Activated B cell treated with CpG ODN at 0.5 μM for 24 hours (primary cell): ENCODE results near the gene TBC1D14. TPM values are rescaled to one million over a fixed set of nuclear protein-coding genes. Genes with fewer than 3 reads are reported as not detected.

Experiments
- ATAC-seq: fragments of 200-7000 bp; cut with Tn5 transposase; one replicate; pipeline ENCODE4 v1.10.0; 2021; ENCODE audit warnings: low read depth, mild to moderate bottlenecking, moderate library complexity
- CTCF ChIA-PET: fragments of 350-600 bp; sonication (Branson Sonifier 250); formaldehyde crosslinking; loops from one replicate; lab custom pipeline; 2021; ENCODE audit warnings: antibody characterized with exemption; lab: Charles Lee
- POLR2A ChIA-PET: fragments of 350-600 bp; sonication (Branson Sonifier 250); formaldehyde crosslinking; loops from one replicate; lab custom pipeline; 2021; ENCODE audit warnings: antibody characterized with exemption; lab: Charles Lee
- DNase-seq: peaks from one replicate; pipeline ENCODE4 v3.0.0; 2022
- H3K27ac Mint-ChIP-seq: one replicate; pipeline ENCODE4 v1.8.0; 2020; ENCODE audit warnings: mixed read lengths
- H3K27me3 Mint-ChIP-seq: one replicate; pipeline ENCODE4 v1.8.0; 2021; ENCODE audit warnings: mixed read lengths
- H3K36me3 Mint-ChIP-seq: one replicate; pipeline ENCODE4 v1.8.0; 2021; ENCODE audit warnings: low read depth, mixed read lengths
- H3K4me1 Mint-ChIP-seq: one replicate; pipeline ENCODE4 v1.8.0; 2021; ENCODE audit warnings: mixed read lengths
- H3K4me3 Mint-ChIP-seq: one replicate; pipeline ENCODE4 v1.8.0; 2020; ENCODE audit warnings: mild to moderate bottlenecking, mixed read lengths
- H3K9me3 Mint-ChIP-seq: one replicate; pipeline ENCODE4 v1.8.0; 2020; ENCODE audit warnings: mixed read lengths
- intact Hi-C: fragments of 100-400 bp; cut with micrococcal nuclease; formaldehyde crosslinking; loops from one replicate; pipeline ENCODE4 v1.15.1; 2024
- total RNA-seq: library from RNA; stranded (reverse); gene quantifications from 2 replicates; pipeline ENCODE4 v1.2.3, GENCODE V29; 2022
- TF ChIP-seq, protein P1 (sequence below): fragments of 200-600 bp; IDR thresholded peaks from one replicate; pipeline ENCODE4 v1.8.0; 2022; ENCODE audit warnings: antibody characterized with exemption, mild to moderate bottlenecking

Gene TBC1D14
- total RNA-seq, 1 donor from 2014 or later = 35.1 TPM

DNA sequence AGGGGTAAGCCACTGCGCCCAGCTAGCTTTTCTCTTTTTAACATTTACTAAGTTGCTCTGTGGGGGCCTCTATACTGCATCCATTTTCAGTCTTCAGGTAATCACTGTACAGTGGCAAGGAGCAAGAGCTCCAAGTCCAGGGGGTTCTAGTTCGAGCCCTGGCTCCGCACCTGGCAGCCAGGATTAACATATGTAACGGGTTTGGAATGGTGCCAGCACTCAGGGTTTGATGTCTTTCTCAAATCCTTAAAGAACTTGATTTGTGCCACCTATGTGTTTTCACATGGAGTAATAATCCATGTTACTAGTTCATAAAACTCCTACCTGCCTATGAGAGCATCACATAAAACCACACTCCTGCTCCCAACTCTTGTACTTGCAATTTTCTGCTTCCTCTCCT, 153.7 kb downstream of the TBC1D14 start:
- TF ChIP-seq, protein P1, sequence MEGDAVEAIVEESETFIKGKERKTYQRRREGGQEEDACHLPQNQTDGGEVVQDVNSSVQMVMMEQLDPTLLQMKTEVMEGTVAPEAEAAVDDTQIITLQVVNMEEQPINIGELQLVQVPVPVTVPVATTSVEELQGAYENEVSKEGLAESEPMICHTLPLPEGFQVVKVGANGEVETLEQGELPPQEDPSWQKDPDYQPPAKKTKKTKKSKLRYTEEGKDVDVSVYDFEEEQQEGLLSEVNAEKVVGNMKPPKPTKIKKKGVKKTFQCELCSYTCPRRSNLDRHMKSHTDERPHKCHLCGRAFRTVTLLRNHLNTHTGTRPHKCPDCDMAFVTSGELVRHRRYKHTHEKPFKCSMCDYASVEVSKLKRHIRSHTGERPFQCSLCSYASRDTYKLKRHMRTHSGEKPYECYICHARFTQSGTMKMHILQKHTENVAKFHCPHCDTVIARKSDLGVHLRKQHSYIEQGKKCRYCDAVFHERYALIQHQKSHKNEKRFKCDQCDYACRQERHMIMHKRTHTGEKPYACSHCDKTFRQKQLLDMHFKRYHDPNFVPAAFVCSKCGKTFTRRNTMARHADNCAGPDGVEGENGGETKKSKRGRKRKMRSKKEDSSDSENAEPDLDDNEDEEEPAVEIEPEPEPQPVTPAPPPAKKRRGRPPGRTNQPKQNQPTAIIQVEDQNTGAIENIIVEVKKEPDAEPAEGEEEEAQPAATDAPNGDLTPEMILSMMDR = no peak
- intact Hi-C loops = loop anchor here (10.0 kb wide), 1 partner anchor 489 kb away; the partner anchor contains the start of gene MAN2B2

DNA sequence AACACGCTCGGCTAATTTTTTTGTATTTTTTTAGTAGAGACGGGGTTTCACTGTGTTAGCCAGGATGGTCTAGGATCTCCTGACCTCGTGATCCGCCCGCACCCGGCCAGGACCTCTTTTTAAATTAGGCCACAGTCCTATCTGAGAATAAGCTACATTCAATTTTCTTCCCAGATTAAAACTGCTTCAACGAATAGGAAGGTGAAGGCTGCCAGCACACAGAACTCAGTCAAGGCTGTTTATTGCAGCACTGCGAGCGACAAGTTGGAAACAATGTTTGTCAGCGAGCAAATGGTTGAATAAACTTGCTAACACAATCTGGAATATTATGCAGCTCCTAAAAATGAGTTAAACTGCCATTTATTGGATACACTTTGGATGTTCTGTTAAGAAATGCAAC, 156.4 kb downstream of the TBC1D14 start:
- no peak for DNase-seq
- ATAC-seq = no peak
- Mint-ChIP-seq H3K36me3 (peaks cover 49% of the 10 kb centered on the region), H3K27ac (no peak overlapping the region), H3K4me3 (peak overlapping the region; percentile 95), H3K9me3 (no peaks in the 10 kb centered on the region), H3K4me1 (peaks cover 44% of the 10 kb centered on the region), H3K27me3 (no peaks in the 10 kb centered on the region)
- intact Hi-C loops = loop anchor here (10.0 kb wide), 1 partner anchor 491 kb away; the partner anchor contains the start of gene MAN2B2
- POLR2A ChIA-PET = interaction anchor here (0.7 to 6.5 kb wide), 4 partner anchors 21 to 491 kb away, joined by 3 to 132 read pairs (median 34); partner anchors contain the start of genes TADA2B and TBC1D14
- CTCF ChIA-PET = interaction anchor here (1.7 kb wide), 1 partner anchor 23 kb away, joined by 7 read pairs; the partner anchor contains the start of gene TADA2B
- TF ChIP-seq, protein P1 = no peak

More for the DNA sequence above, 153.7 kb downstream of the TBC1D14 start:
- no peak overlapping the region for H3K4me3 Mint-ChIP-seq
- no peaks in the 10 kb centered on the region for H3K9me3 Mint-ChIP-seq
- no peaks in the 10 kb centered on the region for H3K27me3 Mint-ChIP-seq
- DNase-seq (no peak), ATAC-seq (no peak)
- H3K27ac Mint-ChIP-seq = no peak overlapping the region
- peaks cover 44% of the 10 kb centered on the region for H3K4me1 Mint-ChIP-seq
- ChIA-PET CTCF (no interaction called here), POLR2A (interaction anchor here (1.3 to 1.6 kb wide), 2 partner anchors 20 to 390 kb away, joined by 4 read pairs; partner anchors contain the start of gene TADA2B)
- peaks cover 74% of the 10 kb centered on the region for H3K36me3 Mint-ChIP-seq

DNA sequence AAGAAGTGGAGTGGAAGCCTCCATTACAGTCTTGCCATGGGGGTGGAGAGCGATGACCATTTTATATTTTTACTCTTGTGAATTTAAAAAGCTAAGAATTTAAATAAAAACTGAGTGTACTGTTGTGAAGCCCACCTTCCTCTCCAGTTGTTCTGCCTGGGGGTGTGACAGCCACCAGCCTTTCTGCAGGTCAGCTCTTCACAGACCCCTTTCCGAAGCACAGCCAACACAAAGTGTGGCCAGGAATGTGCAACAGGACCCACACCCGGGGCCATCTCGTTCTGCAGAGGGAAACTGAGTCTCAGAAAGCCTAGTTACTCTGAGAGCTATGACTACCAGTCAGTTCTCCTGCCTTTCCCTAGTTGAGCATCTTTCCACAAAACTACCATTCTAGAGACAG, 156.9 kb downstream of the TBC1D14 start:
- TF ChIP-seq, protein P1 = no peak
- DNase-seq (no peak), ATAC-seq (no peak)
- Mint-ChIP-seq H3K4me1 (peaks cover 44% of the 10 kb centered on the region), H3K27ac (no peak overlapping the region), H3K4me3 (peak overlapping the region; percentile 95), H3K36me3 (peaks cover 44% of the 10 kb centered on the region), H3K9me3 (no peaks in the 10 kb centered on the region), H3K27me3 (no peaks in the 10 kb centered on the region)
- POLR2A ChIA-PET = interaction anchor here (0.7 to 6.5 kb wide), 9 partner anchors 22 to 425 kb away, joined by 3 to 132 read pairs (median 19); partner anchors contain the start of genes BLOC1S4, MRFAP1, MRFAP1L1 and TADA2B
- CTCF ChIA-PET = interaction anchor here (1.2 to 2.1 kb wide), 2 partner anchors 21 to 24 kb away, joined by 6 to 11 read pairs; partner anchors contain the start of gene TADA2B
- intact Hi-C loops = loop anchor here (10.0 kb wide), 1 partner anchor 492 kb away; the partner anchor contains the start of gene MAN2B2

- Mint-ChIP-seq H3K36me3 (peaks cover 38% of the 10 kb centered on the region), H3K27ac (peak overlapping the region; percentile 79), H3K4me3 (peak overlapping the region; percentile 95), H3K9me3 (no peaks in the 10 kb centered on the region), H3K4me1 (peaks cover 44% of the 10 kb centered on the region), H3K27me3 (no peaks in the 10 kb centered on the region)
- no peak for ATAC-seq
- ChIA-PET POLR2A (interaction anchor here (0.7 to 6.5 kb wide), 20 partner anchors 17 to 798 kb away, joined by 3 to 132 read pairs (median 9); partner anchors contain the start of genes BLOC1S4, KIAA0232, MRFAP1 and MRFAP1L1), CTCF (interaction anchor here (1.2 to 6.9 kb wide), 4 partner anchors 22 to 348 kb away, joined by 6 to 77 read pairs (median 29); partner anchors contain the start of genes BLOC1S4 and TADA2B)
- intact Hi-C loops = loop anchor here (10.0 kb wide), 1 partner anchor 492 kb away; the partner anchor contains the start of gene MAN2B2
- DNase-seq = no peak
- TF ChIP-seq, protein P1 = no peak
Observed at GRCh38 chr4:7067126-7067451, 157.5 kb downstream of the TBC1D14 start.
